DMS53 treated with DMSO at 0.1 percent for 48 hours (cell line): ENCODE data around the gene RETREG2.

Source experiments
- DNase-seq: peaks from one replicate; lab custom pipeline; 2025; ENCODE audit not compliant: unreplicated experiment; lab: John Stamatoyannopoulos, UW

Gene RETREG2

GRCh38 chr2:219213486-219214071 lies 35.5 kb downstream of the RETREG2 start:
- DNase-seq = no peak

DNA sequence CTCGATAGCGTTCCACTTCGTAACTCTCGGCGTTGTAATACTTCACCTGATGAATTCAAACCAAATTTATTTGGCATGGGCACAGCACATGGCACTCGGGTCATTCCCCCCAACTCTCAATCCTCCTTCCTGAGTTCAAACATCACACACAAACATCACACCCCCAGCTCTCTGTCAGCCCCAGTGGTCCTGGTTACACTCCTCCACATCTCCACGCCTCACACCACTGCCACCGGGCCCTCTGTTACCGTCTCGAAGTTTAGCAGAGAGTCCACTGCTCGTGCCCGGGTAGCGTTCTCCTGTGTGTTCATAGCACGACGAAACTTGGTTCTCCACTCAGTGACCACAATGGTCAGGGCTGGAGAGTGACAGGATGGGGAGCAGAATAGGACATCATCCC lies 36.1 kb downstream of the RETREG2 start:
- no peak for DNase-seq

DNA sequence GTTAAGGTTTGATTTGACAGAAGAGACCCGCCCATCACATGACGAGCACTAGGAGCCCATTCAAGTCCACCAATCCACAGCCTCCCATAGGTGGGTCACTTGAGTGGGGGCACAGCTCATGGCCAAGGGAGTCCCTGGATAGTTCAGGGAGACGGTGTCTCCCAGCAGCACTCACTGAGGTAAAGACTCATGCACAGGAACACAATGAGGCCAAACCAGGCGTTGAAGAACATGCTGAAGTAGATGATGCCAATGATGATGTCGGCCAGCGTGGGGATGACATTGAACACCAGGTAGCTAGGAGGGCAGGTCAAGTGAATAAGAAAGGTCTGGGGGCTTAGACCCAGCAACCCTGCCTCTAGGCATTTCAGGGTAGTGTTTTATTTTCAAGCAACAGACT lies 36.7 kb downstream of the RETREG2 start:
- DNase-seq = no peak

DNA sequence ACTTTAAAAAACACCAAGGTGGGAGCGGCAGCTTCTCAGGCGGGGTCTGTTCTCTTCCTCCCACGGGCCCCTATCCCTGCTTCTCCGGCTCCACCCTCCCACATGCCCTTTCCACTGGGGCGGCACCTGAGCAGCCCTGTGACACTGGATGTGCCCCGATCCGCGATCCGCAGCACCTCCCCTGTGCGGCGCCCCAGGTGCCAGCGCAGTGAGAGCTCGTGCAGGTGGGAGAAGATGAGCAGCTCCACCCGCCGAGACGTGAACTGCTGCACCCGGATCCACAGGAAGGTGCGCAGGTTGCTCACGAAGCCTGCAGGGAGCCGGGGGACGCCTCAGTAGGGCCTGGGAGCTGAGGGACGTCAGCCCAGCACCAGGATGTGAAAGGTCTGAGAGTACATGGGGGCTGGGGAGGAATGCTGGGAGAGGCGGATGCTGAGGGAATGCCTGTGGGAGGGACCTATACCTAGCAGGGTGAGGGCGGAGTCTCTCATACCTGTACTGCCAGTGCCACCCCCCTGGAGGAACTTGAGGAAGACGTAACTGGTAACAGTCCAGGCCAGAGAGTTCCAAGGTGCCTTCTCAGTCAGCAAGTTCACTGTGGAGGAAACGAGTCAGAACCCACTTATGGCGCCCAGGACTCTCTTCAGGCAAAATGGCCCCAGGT lies 37.9 kb downstream of the RETREG2 start:
- DNase-seq = no peak

DNA sequence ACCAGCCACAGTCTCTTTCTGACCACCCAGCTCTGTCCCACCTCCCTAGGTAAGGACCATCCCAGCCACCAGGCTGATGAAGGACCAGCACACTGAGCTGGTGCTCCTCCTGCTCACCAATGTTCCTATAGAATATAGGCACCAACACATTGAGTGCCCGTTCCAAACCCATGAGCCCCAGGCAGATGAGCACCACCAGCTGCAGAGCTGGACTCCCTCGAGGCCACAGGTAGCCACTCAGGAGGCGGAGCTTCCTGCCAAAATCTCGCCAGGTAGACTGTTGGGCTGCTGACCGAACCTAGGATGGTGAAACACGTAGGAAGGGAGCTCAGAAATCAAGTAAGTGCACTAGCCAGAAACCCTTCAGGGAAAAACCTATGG lies 38.5 kb downstream of the RETREG2 start:
- DNase-seq = no peak

DNA sequence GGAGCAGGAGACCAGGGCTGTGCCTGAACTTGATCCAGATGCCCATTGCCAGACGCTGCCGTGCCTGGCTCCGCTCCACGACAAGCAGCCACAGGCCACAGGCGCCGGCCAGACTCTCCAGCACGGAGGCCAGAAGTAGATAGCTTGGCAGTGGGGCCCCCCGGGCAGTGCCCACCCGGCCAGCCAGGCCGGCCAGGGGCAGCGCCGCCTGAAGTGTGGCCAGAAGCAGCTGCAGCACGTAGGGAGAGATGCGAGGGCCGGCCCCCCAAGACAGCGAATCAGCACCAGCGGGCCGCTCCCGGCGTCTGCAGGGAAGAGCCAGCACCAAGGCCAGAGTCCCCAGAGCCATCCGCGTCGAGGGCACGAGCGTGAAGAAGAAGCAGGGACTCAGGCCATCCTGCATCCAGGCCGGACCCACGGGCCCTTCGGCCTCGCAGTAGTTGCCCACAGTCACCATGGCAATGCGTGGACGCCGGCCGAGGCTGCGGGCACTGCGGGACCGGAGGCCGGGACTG lies 40.2 kb downstream of the RETREG2 start:
- DNase-seq = peak; percentile 32

DNA sequence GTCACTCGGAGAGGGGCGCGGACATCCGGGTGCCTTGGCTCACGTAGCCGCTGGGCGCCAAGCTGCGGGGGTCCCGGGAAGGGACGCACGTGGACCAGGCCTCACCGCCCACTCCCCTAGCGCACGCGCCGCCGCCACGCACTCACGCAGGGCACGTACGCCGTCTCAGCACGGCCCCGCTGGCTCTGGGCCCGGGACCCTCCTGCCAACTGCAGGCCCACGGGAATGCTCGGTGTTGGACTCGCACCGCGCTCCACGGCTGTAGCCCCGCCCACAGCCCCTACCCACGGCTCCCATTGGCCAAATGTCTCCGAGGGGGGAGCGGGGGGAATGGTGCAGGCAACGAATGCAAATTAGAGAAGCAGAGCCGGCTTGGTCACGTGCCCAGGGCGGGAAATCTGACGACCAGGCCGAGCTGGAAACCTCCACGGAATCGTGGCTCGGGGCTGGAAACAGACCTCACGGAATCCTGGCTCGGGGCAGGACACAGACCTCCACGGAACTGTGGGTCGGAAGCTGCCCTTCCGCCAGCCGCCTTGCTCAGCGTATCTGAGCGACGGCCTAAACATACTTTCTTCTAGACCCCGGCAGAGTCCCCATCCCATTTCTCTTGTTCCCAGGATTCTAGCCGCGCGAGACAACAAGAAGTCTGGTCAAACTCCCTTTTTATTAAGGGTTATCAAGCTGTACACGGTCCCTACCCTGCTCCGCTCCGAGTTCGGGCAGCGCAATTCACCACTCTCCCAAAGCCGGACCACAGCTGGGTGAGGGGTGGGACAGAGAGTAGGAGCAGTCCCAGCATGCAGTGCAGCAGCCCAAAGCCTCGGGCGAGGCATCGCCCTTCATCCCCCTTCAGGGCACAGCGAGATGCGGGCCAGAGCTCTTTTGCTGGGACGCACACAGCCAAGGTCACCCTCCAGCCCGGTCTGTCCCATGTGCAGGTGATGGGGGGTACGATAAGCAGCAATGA lies 40.9 kb downstream of the RETREG2 start, which contains the start of gene ABCB6:
Gene ABCB6 (minus strand): TSS at position 227 of the 970 bp plus-strand sequence. CDS start 285 bp downstream, outside the sequence.
- DNase-seq = peak; percentile 88

DNA sequence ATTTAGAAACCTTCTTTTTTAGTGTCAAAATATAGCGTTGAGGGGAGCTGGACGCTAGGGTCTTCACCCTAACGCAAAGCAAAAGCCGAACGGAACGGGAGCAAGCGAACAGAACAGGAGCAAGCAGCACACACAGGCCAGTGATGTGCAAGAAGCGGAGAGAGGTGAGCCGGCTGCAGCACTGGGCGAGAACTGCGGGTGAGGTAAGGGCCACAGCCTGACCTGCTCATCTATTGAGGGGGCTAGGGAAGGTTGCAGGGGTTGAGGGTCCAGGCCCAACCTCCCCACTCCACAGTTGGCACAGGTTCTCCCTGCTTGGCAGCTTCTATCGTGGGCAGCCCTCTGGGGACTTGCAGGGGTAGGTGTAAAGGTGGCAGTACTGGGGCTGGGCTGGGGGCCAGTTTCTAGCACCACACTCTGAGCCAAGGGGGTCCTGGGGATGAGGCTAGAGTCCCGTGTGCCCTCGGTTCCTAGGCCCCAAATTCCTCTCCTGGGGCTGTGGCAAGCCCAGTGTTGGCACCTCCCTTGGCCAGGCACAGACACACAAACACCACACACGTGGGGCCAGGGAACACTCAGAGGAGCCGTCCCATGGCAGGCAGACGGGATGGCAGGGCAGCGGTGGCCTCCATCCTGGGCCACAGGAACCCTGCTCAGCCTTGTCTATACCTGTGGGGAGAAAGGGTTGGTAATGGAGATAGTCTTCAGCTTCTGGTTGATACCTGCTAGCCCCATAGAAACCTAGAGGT lies 41.9 kb downstream of the RETREG2 start:
- no peak for DNase-seq

GRCh38 chr2:219220652-219221402 lies 42.8 kb downstream of the RETREG2 start:
- no peak for DNase-seq

GRCh38 chr2:219221957-219222518 lies 44.0 kb downstream of the RETREG2 start:
- DNase-seq = no peak

- DNase-seq = no peak
These were observed 45.9 kb downstream of the RETREG2 start for GRCh38 chr2:219223831-219224610.

GRCh38 chr2:219225350-219225749 lies 47.3 kb downstream of the RETREG2 start:
- DNase-seq = no peak

DNA sequence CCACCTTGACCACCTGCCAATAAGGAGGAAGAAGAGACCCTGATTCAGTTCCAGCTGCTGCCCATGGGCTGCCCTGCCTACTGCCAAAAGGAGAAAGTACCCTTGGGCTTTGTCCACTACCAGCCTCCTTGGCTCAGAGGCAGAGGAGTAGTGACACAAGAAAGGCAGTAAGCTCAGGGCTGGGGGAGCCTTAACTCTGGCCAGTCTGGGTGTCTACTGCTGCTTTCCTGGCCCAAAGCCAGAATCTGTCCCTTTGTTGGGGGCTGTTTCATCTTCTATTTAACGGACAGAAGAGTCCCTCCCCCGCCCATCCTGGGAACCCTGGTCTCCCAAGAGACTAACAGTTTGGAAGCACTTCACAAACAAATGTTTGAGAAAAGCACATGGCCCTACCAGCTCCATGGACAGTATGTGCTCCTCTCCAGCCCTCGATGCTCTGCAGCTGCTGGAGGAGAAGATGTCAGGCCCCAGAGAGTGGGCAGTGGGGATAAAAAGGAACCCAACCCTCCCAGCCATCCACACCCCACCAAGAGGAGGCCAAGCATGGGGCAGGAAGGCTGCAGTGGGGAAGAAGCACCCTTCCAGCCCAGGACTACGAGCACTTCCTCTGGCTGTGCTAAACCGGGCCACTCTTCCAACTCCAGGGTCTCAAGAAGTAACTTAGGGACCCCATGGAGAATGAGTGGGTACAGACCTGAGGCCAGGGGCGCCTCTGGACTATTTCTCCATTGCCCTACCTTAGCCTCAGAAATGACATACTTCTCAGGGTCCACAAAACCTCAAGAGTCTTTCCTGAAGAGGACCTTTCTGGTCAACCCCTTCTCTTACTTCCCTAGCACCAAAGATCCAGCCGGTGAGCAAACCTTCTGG lies 50.2 kb downstream of the RETREG2 start:
- no peak for DNase-seq

DNA sequence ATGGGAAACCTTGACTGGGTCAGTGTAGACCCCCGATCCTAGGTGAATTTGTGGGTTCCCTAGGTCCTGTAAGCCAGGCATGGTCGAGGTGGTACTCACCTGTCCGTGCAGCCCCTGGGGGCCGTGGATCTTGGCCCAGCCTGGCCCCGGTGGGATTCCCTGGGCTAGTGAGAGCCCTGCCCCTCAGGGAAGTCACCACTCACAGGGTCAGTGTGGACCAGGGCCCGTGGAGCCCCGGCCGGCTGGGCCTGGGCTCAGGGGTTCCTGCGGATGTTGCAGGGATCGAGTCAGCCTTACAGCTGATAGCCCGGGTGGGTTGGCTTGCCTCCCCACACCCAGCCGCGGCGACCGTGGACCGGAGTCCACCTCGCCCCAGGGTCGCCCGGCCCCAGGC lies 50.8 kb downstream of the RETREG2 start:
- no peak for DNase-seq

GRCh38 chr2:219229305-219230058 lies 51.4 kb downstream of the RETREG2 start, which contains the start of the genes ANKZF1 and ATG9A:
Gene ANKZF1, plus strand, starts transcription at chr2:219229806. Its CDS starts 452 bp downstream, at chr2:219230258.
Gene ATG9A, minus strand, starts transcription at chr2:219229636. Its CDS starts 1,612 bp downstream, at chr2:219228024.
- peak; percentile 95 for DNase-seq

- no peak for DNase-seq
These were observed 52.0 kb downstream of the RETREG2 start for GRCh38 chr2:219230059-219230540.

- no peak for DNase-seq
These were observed 56.3 kb downstream of the RETREG2 start for GRCh38 chr2:219234331-219234730.
